Measurements from ENCODE around the gene MOV10L1. TPM values are rescaled to one million over a fixed set of nuclear protein-coding genes. Genes with fewer than 3 reads are reported as not detected.

Gene MOV10L1
- total RNA-seq, 1 donor from 2014 or later: not detected

DNA sequence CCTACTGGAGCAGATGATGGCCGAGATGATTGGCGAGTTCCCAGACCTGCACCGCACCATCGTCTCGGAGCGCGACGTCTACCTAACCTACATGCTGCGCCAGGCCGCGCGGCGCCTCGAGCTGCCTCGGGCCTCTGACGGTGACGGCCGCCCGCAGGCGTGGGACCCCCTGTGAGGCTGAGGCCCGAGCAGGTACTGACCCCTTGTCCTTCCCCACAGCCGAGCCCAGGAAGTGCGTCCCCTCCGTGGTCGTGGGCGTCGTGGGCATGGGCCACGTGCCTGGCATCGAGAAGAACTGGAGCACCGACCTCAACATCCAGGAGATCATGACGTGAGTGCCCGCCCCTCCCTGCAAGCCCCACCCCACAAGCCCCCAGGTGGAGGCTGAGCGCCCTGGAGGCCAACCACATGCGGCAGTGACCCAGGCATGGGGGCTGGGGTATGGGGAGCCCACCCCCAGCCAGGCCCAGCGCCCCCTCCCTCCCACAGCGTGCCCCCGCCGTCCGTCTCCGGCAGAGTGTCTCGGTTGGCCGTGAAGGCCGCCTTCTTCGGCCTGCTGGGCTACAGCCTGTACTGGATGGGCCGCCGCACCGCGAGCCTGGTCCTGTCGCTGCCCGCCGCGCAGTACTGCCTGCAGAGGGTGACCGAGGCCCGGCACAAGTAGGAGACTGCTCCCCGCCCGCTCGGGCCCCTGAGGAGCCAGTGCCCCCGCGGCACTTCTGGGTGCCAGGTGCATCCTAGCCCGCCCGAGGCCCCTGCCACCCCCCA lies 108.2 kb downstream of the MOV10L1 start:
- Mint-ChIP-seq H3K36me3 (ENCODE audit: low read depth) (peaks cover 22% of the 10 kb centered on the region), H3K27me3 (no peaks in the 10 kb centered on the region), H3K27ac (no peak overlapping the region), H3K4me1 (peaks cover 42% of the 10 kb centered on the region), H3K9me3 (no peaks in the 10 kb centered on the region), H3K4me3 (no peak overlapping the region)
- ATAC-seq (ENCODE audit: low read depth): no peak
- DNase-seq: no peak
- ChIA-PET CTCF (no interaction called here), POLR2A (interaction anchor here (1.9 kb wide), 1 partner anchor 11 kb away, joined by 6 read pairs; no protein-coding TSS in a partner anchor)
- TF ChIP-seq, protein P1, sequence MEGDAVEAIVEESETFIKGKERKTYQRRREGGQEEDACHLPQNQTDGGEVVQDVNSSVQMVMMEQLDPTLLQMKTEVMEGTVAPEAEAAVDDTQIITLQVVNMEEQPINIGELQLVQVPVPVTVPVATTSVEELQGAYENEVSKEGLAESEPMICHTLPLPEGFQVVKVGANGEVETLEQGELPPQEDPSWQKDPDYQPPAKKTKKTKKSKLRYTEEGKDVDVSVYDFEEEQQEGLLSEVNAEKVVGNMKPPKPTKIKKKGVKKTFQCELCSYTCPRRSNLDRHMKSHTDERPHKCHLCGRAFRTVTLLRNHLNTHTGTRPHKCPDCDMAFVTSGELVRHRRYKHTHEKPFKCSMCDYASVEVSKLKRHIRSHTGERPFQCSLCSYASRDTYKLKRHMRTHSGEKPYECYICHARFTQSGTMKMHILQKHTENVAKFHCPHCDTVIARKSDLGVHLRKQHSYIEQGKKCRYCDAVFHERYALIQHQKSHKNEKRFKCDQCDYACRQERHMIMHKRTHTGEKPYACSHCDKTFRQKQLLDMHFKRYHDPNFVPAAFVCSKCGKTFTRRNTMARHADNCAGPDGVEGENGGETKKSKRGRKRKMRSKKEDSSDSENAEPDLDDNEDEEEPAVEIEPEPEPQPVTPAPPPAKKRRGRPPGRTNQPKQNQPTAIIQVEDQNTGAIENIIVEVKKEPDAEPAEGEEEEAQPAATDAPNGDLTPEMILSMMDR (IDR thresholded peaks at IDR 0.05): no peak
- intact Hi-C loops (cut with micrococcal nuclease): no loop called here

DNA sequence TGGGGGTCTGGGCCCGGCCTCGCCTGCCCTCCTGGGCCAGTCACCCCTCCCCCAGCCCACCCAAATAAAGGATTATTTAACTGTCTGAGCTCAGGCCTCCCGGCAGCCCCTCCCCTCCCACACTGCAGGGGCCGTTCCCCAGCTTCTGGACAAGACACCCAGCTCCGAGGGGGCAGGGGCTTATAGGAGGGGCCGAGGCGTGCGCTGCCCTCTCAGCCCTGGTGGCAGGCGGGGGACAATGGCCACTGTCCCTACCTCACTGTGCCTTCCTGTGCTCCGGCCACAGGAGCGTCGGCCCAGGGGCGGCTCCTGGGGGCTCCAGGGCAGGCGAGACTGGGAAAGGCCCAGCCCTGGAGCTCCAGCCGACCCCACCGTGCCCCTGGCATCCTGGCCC lies 108.8 kb downstream of the MOV10L1 start:
- Mint-ChIP-seq H3K9me3 (no peaks in the 10 kb centered on the region), H3K4me3 (no peak overlapping the region), H3K27ac (no peak overlapping the region), H3K4me1 (peaks cover 37% of the 10 kb centered on the region), H3K27me3 (no peaks in the 10 kb centered on the region), H3K36me3 (ENCODE audit: low read depth) (peaks cover 28% of the 10 kb centered on the region)
- DNase-seq (no peak), ATAC-seq (ENCODE audit: low read depth) (no peak)
- ChIA-PET POLR2A (interaction anchor here (0.6 to 1.9 kb wide), 3 partner anchors 11 to 273 kb away, joined by 3 to 6 read pairs (median 5); no protein-coding TSS in a partner anchor), CTCF (no interaction called here)
- intact Hi-C loops (cut with micrococcal nuclease): no loop called here
- TF ChIP-seq, protein P1 (IDR thresholded peaks at IDR 0.05): no peak

DNA sequence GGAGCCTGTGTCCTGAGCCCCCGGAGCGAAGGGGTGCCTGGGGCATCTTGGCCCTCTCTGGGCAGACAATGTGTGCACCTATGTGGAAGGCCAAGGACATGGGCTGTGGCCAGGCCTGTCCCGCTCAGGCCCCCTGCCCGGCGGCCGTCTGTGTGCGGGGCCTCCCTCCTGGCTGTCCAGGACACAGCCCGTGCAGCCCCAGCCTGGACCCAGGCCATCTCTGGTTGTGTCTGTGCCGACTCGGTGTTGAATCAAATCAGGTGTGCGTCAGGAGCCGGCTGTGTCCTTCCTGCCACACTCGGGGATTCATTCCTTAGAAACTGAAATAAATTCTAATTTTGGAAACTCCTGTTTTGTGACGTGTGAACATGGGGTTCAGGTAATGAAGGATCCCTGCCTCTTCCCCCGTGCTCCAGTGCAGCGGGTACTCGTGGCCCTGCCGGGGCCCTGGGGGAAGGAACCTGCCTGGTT lies 109.5 kb downstream of the MOV10L1 start:
- Mint-ChIP-seq H3K9me3 (no peaks in the 10 kb centered on the region), H3K4me3 (peak overlapping the region; percentile 75), H3K4me1 (peaks cover 33% of the 10 kb centered on the region), H3K27me3 (no peaks in the 10 kb centered on the region), H3K36me3 (ENCODE audit: low read depth) (peaks cover 34% of the 10 kb centered on the region), H3K27ac (peak overlapping the region; percentile 18)
- DNase-seq: no peak
- no peak for ATAC-seq (ENCODE audit: low read depth)
- TF ChIP-seq, protein P1 (IDR thresholded peaks at IDR 0.05): no peak
- CTCF ChIA-PET: no interaction called here
- intact Hi-C loops (cut with micrococcal nuclease): no loop called here
- POLR2A ChIA-PET: interaction anchor here (1.9 to 4.9 kb wide), 2 partner anchors 8 to 274 kb away, joined by 5 to 72 read pairs; no protein-coding TSS in a partner anchor

GRCh38 chr22:50199829-50200460 lies 110.1 kb downstream of the MOV10L1 start:
- DNase-seq (no peak), ATAC-seq (ENCODE audit: low read depth) (no peak)
- ChIA-PET CTCF (no interaction called here), POLR2A (interaction anchor here (0.8 to 4.9 kb wide), 4 partner anchors 8 to 308 kb away, joined by 3 to 72 read pairs (median 5); partner anchors contain the start of genes LMF2 and NCAPH2)
- no peaks in the 10 kb centered on the region for H3K27me3 Mint-ChIP-seq
- intact Hi-C loops (cut with micrococcal nuclease): loop anchor here (1.0 to 10.0 kb wide), 5 partner anchors 9 to 345 kb away; partner anchors contain the start of genes IL17REL, TRABD and ZBED4
- H3K4me3 Mint-ChIP-seq: peak overlapping the region; percentile 75
- H3K4me1 Mint-ChIP-seq: peaks cover 31% of the 10 kb centered on the region
- peak overlapping the region; percentile 18 for H3K27ac Mint-ChIP-seq
- no peaks in the 10 kb centered on the region for H3K9me3 Mint-ChIP-seq
- TF ChIP-seq, protein P1 (IDR thresholded peaks at IDR 0.05): no peak
- peaks cover 35% of the 10 kb centered on the region for H3K36me3 Mint-ChIP-seq (ENCODE audit: low read depth)
